ENCODE data around the gene AOC1. TPM values are rescaled to one million over a fixed set of nuclear protein-coding genes. Genes with fewer than 3 reads are reported as not detected.

AOC1 gene
- total RNA-seq, 1 donor from 2014 or later, result not detected

- Mint-ChIP-seq H3K9me3 (no peaks in the 10 kb centered on the region), H3K4me1 (peaks cover 17% of the 10 kb centered on the region), H3K36me3 (ENCODE audit: low read depth) (no peaks in the 10 kb centered on the region), H3K27ac (ENCODE audit: unreplicated experiment) (no peak overlapping the region), H3K4me3 (no peak overlapping the region), H3K27me3 (ENCODE audit: low read depth) (peaks cover 2% of the 10 kb centered on the region)
- no peak for TF ChIP-seq CTCF (conservative IDR thresholded peaks at IDR 0.05)
- DNase-seq (ENCODE audit: low read depth, low spot score), result no peak
Observed at GRCh38 chr7:150828384-150828783, 23.9 kb upstream of the AOC1 start.

DNA sequence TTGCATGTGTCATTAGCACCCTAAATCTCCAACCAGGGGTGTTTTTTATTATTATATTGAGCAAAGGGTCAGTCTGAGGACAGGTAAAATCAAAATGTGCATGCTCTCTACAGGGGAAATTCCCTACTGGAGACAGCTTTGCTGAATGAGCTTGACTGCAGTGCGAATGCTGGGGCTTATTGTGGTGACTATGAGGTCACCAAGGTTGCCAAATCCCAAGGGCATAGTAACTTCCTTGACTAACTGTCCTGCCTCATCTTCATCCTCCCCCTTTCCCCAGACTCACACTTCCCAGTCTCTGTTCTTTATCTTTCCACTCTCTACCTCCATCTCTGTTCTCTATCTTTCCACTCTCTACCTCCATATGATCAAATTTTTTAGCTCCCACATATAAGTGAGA, 22.9 kb upstream of the AOC1 start:
- H3K9me3 Mint-ChIP-seq, result peaks cover 3% of the 10 kb centered on the region
- H3K4me1 Mint-ChIP-seq, result peaks cover 17% of the 10 kb centered on the region
- no peak overlapping the region for H3K27ac Mint-ChIP-seq (ENCODE audit: unreplicated experiment)
- TF ChIP-seq CTCF (conservative IDR thresholded peaks at IDR 0.05), result no peak
- H3K27me3 Mint-ChIP-seq (ENCODE audit: low read depth), result peaks cover 2% of the 10 kb centered on the region
- H3K4me3 Mint-ChIP-seq, result no peak overlapping the region
- DNase-seq (ENCODE audit: low read depth, low spot score), result no peak
- H3K36me3 Mint-ChIP-seq (ENCODE audit: low read depth), result no peaks in the 10 kb centered on the region

DNA sequence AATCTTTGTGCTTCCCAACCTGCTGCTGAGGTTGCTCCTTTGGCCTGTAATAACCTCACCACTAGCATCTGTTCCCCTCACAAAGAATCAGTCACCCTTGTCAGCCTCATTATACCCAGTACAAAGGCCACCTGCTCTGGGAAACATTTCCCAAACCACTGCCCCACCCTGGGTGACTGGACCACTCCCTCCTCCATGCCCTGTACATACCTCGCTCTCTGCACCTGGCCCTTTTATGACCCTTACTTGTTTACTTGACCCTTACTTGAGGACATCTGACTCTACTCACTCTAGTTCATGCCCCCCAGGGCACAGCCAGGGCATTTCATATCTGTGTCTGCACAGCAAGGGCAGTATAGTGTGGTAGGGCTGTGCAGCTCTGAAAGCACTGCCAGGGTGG, 21.4 kb upstream of the AOC1 start:
- DNase-seq (ENCODE audit: low read depth, low spot score), result no peak
- Mint-ChIP-seq H3K36me3 (ENCODE audit: low read depth) (no peaks in the 10 kb centered on the region), H3K27ac (ENCODE audit: unreplicated experiment) (peak overlapping the region; percentile 76), H3K9me3 (peaks cover 3% of the 10 kb centered on the region), H3K27me3 (ENCODE audit: low read depth) (peaks cover 2% of the 10 kb centered on the region), H3K4me1 (peaks cover 17% of the 10 kb centered on the region), H3K4me3 (no peak overlapping the region)
- no peak for TF ChIP-seq CTCF (conservative IDR thresholded peaks at IDR 0.05)

DNA sequence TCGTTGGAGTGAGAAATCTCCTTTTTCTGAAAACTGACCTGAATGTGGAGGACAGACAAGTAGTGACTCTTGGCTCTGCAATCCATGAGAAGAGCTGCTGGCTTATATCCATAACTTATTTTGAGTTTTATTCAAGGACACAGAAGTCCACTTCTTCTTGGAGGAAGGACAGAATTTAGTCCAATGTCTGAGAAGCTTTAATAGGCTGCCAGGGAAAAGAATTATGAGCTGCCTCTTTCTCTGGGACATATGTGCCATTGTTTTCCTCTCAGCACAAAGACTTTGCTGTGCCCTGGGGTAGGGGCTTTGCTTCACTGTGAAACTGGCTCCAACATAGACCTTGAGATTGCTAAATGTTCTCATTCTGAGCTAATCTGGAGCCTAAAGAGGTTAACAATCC, 20.5 kb upstream of the AOC1 start:
- Mint-ChIP-seq H3K4me3 (no peak overlapping the region), H3K9me3 (peaks cover 3% of the 10 kb centered on the region), H3K36me3 (ENCODE audit: low read depth) (no peaks in the 10 kb centered on the region), H3K27me3 (ENCODE audit: low read depth) (peaks cover 2% of the 10 kb centered on the region), H3K4me1 (peaks cover 17% of the 10 kb centered on the region), H3K27ac (ENCODE audit: unreplicated experiment) (no peak overlapping the region)
- TF ChIP-seq CTCF (conservative IDR thresholded peaks at IDR 0.05), result no peak
- no peak for DNase-seq (ENCODE audit: low read depth, low spot score)

GRCh38 chr7:150835019-150835418, 17.3 kb upstream of the AOC1 start:
- Mint-ChIP-seq H3K27me3 (ENCODE audit: low read depth) (no peaks in the 10 kb centered on the region), H3K36me3 (ENCODE audit: low read depth) (no peaks in the 10 kb centered on the region), H3K4me1 (peaks cover 17% of the 10 kb centered on the region), H3K27ac (ENCODE audit: unreplicated experiment) (no peak overlapping the region), H3K4me3 (no peak overlapping the region), H3K9me3 (peaks cover 3% of the 10 kb centered on the region)
- no peak for DNase-seq (ENCODE audit: low read depth, low spot score)
- no peak for TF ChIP-seq CTCF (conservative IDR thresholded peaks at IDR 0.05)

Measured in neural crest cell (in vitro differentiated cells).